Calu3 (cell line): ENCODE results near the gene PRKCZ. TPM values are rescaled to one million over a fixed set of nuclear protein-coding genes. Genes with fewer than 3 reads are reported as not detected.
"Not testable (repeated sequence)": the region's sequence is repeated elsewhere in the genome, so short reads cannot be mapped to it uniquely, and the experiment has no call there.

ENCODE experiments used
- BruUV-seq: library from RNA; stranded (reverse); fragments of 400-500 nt; replicated peaks from 2 replicates; lab custom pipeline; 2021; lab: Mats Ljungman, UMichigan
- CTCF ChIA-PET: fragments of 300-600 bp; sonication (Branson Sonifier 250); formaldehyde crosslinking; loops from one replicate; lab custom pipeline; 2022; ENCODE audit warnings: antibody characterized with exemption; lab: Charles Lee
- DNase-seq: peaks from one replicate; pipeline ENCODE4 v3.0.0; 2022
- H3K27ac Mint-ChIP-seq: one replicate; pipeline ENCODE4 v1.8.0; 2022; ENCODE audit warnings: mixed read lengths; ENCODE audit not compliant: unreplicated experiment
- H3K27me3 Mint-ChIP-seq: one replicate; pipeline ENCODE4 v1.8.0; 2022; ENCODE audit warnings: mixed read lengths; ENCODE audit not compliant: unreplicated experiment
- H3K36me3 Mint-ChIP-seq: one replicate; pipeline ENCODE4 v1.8.0; 2022; ENCODE audit warnings: mild to moderate bottlenecking, moderate library complexity, mixed read lengths; ENCODE audit not compliant: insufficient read depth, unreplicated experiment
- H3K4me1 Mint-ChIP-seq: one replicate; pipeline ENCODE4 v1.8.0; 2022; ENCODE audit warnings: mild to moderate bottlenecking, low read depth, mixed read lengths; ENCODE audit not compliant: unreplicated experiment
- H3K4me3 Mint-ChIP-seq: one replicate; pipeline ENCODE4 v1.8.0; 2022; ENCODE audit warnings: mild to moderate bottlenecking, low read depth, moderate library complexity, mixed read lengths; ENCODE audit not compliant: unreplicated experiment
- H3K9me3 Mint-ChIP-seq: one replicate; pipeline ENCODE4 v1.8.0; 2022; ENCODE audit warnings: low read depth, mixed read lengths; ENCODE audit not compliant: unreplicated experiment
- intact Hi-C: fragments of 100-400 bp; cut with micrococcal nuclease; formaldehyde crosslinking; loops from one replicate; pipeline ENCODE4 v1.10.0; 2022; ENCODE audit not compliant: unreplicated experiment
- total RNA-seq: library from RNA; stranded (reverse); gene quantifications from 2 replicates; pipeline ENCODE4 v1.2.3, GENCODE V29; 2022
- TF ChIP-seq, protein P1 (sequence below): fragments of 200-600 bp; IDR thresholded peaks from one replicate; pipeline ENCODE4 v1.8.0; 2022; ENCODE audit warnings: antibody characterized with exemption; ENCODE audit not compliant: unreplicated experiment

Gene PRKCZ
- total RNA-seq, 1 experiment from 2014 or later: 26.0 TPM

DNA sequence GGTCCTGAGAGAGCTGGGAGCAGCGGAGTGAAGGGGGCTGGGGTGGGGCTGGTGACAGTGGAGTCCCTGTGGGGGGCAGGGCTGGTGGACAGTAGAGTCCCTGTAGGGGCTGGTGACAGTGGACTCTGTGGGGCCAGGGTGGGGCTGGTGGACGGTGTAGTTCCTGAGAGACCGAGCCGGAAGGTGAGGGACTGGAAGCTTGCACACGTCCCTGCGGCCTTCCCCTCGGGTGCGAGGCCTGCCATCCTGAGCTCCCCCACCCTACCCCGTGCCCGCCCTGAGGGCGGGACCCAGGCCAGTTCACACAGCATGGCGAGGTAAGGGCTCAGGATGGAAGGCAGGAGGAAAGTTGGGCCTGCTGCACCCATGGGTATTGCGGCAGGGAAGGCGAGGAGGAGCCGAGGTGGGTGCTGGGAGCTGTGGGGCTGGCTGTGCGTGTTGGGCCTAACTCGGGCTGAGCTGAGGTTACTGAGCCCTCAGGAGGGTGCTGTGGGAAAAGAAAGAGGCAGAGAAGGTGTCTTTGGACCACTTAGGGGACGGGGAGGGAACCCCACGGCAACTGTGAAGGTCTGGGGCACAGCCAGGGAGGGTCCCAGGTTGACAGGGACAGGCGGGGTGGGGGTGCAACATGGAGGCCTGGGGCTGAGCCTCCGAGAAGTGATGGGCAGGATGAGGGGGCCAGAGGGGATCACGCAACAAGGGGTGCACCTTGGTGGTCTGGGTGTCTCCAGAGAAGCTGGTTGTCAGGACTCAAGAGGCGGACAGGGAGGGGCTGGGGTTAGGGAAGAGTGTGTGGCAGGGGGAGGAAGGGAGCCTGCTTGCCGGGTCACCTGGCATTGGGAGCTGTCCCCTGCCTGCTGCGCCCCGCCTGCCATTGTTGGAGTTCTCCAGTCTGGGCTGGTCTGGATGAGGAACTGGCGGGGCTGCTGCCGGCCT lies 60.8 kb downstream of the PRKCZ start:
- H3K27me3 Mint-ChIP-seq: no peaks in the 10 kb centered on the region
- CTCF ChIA-PET: interaction anchor here (0.6 kb wide), 1 partner anchor 11 kb away, joined by 3 read pairs; no protein-coding TSS in a partner anchor

GRCh38 chr1:2111674-2112035 lies 61.4 kb downstream of the PRKCZ start:
- no peaks in the 10 kb centered on the region for H3K27me3 Mint-ChIP-seq
- no peaks in the 10 kb centered on the region for H3K9me3 Mint-ChIP-seq
- no TSS peak for BruUV-seq
- no peak for DNase-seq
- no peaks in the 10 kb centered on the region for H3K4me1 Mint-ChIP-seq
- TF ChIP-seq, protein P1, sequence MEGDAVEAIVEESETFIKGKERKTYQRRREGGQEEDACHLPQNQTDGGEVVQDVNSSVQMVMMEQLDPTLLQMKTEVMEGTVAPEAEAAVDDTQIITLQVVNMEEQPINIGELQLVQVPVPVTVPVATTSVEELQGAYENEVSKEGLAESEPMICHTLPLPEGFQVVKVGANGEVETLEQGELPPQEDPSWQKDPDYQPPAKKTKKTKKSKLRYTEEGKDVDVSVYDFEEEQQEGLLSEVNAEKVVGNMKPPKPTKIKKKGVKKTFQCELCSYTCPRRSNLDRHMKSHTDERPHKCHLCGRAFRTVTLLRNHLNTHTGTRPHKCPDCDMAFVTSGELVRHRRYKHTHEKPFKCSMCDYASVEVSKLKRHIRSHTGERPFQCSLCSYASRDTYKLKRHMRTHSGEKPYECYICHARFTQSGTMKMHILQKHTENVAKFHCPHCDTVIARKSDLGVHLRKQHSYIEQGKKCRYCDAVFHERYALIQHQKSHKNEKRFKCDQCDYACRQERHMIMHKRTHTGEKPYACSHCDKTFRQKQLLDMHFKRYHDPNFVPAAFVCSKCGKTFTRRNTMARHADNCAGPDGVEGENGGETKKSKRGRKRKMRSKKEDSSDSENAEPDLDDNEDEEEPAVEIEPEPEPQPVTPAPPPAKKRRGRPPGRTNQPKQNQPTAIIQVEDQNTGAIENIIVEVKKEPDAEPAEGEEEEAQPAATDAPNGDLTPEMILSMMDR: no peak
- CTCF ChIA-PET: no interaction called here
- no peaks in the 10 kb centered on the region for H3K36me3 Mint-ChIP-seq
- no peak overlapping the region for H3K4me3 Mint-ChIP-seq
- intact Hi-C loops: no loop called here
- no peak overlapping the region for H3K27ac Mint-ChIP-seq

More for the DNA sequence above, 60.8 kb downstream of the PRKCZ start:
- intact Hi-C loops: no loop called here
- TF ChIP-seq, protein P1: no peak
- no peak overlapping the region for H3K4me3 Mint-ChIP-seq
- no peak for DNase-seq
- no TSS peak for BruUV-seq
- H3K9me3 Mint-ChIP-seq: no peaks in the 10 kb centered on the region
- peak overlapping the region; percentile 34 for H3K27ac Mint-ChIP-seq
- no peaks in the 10 kb centered on the region for H3K4me1 Mint-ChIP-seq
- H3K36me3 Mint-ChIP-seq: no peaks in the 10 kb centered on the region

GRCh38 chr1:2112280-2112701 lies 62.1 kb downstream of the PRKCZ start:
- BruUV-seq: no TSS peak
- no peak overlapping the region for H3K4me3 Mint-ChIP-seq
- CTCF ChIA-PET: no interaction called here
- H3K27ac Mint-ChIP-seq: no peak overlapping the region
- H3K27me3 Mint-ChIP-seq: no peaks in the 10 kb centered on the region
- no peaks in the 10 kb centered on the region for H3K4me1 Mint-ChIP-seq
- TF ChIP-seq, protein P1: no peak
- no peak for DNase-seq
- no peaks in the 10 kb centered on the region for H3K9me3 Mint-ChIP-seq
- H3K36me3 Mint-ChIP-seq: no peaks in the 10 kb centered on the region
- intact Hi-C loops: no loop called here

GRCh38 chr1:2113620-2114135 lies 63.5 kb downstream of the PRKCZ start:
- CTCF ChIA-PET: no interaction called here
- DNase-seq: no peak
- no peaks in the 10 kb centered on the region for H3K4me1 Mint-ChIP-seq
- H3K27ac Mint-ChIP-seq: no peak overlapping the region
- TF ChIP-seq, protein P1: no peak
- no TSS peak for BruUV-seq
- intact Hi-C loops: no loop called here
- H3K9me3 Mint-ChIP-seq: no peaks in the 10 kb centered on the region
- H3K27me3 Mint-ChIP-seq: no peaks in the 10 kb centered on the region
- H3K4me3 Mint-ChIP-seq: no peak overlapping the region
- H3K36me3 Mint-ChIP-seq: no peaks in the 10 kb centered on the region

GRCh38 chr1:2114635-2115007 lies 64.4 kb downstream of the PRKCZ start:
- intact Hi-C loops, H3K4me3 Mint-ChIP-seq, H3K36me3 Mint-ChIP-seq, H3K27me3 Mint-ChIP-seq, DNase-seq, H3K4me1 Mint-ChIP-seq, H3K9me3 Mint-ChIP-seq, BruUV-seq, CTCF ChIA-PET, H3K27ac Mint-ChIP-seq: not testable (repeated sequence)
